ENCODE measurements around the gene SORCS2. TPM values are rescaled to one million over a fixed set of nuclear protein-coding genes. Genes with fewer than 3 reads are reported as not detected.

The SORCS2 gene
- polyA plus RNA-seq, 1 donor (not counting 4 experiments of a cell fraction or from before 2014, with no cell fraction given), result 0.09 TPM

- peak; percentile 76 for FAIRE-seq
- no peak for DNase-seq (ENCODE audit: low read depth, low spot score)
These were observed 165.9 kb downstream of the SORCS2 start for GRCh38 chr4:7358100-7358735.

GRCh38 chr4:7359400-7360062 is 167.2 kb downstream of the SORCS2 start:
- no peaks in the 10 kb centered on the region for H3K36me3 ChIP-seq (ENCODE audit: control insufficient read depth in 2 of 2, extremely low read depth in 1 of 2, insufficient read depth in 2 of 2, low read length in 2 of 2)
- FAIRE-seq (no peak), DNase-seq (ENCODE audit: low read depth, low spot score) (no peak)
- no peak overlapping the region for H3K9ac ChIP-seq (ENCODE audit: control insufficient read depth, extremely low read depth, insufficient read depth, low read length)
- dilution Hi-C loops (cut with MboI; ENCODE audit: extremely low pct_ligation_motif_present, low sequenced_read_pairs), result no loop called here
- H2AFZ ChIP-seq (ENCODE audit: control insufficient read depth, low read length), result no peak overlapping the region
- no peaks in the 10 kb centered on the region for H3K9me1 ChIP-seq (ENCODE audit: control insufficient read depth, extremely low read depth, insufficient read depth, low read length)
- H4K20me1 ChIP-seq (ENCODE audit: control insufficient read depth, extremely low read depth, insufficient read depth, low read length), result no peaks in the 10 kb centered on the region
- no peaks in the 10 kb centered on the region for H3K79me2 ChIP-seq (ENCODE audit: control insufficient read depth, insufficient read depth, low read length)
- peaks cover 6% of the 10 kb centered on the region for H3K27me3 ChIP-seq (ENCODE audit: control insufficient read depth, extremely low read depth, insufficient read depth, low read length)
- no peak overlapping the region for H3K4me2 ChIP-seq (ENCODE audit: control insufficient read depth, extremely low read depth, insufficient read depth, low read depth, low read length)
- H3K9me3 ChIP-seq (ENCODE audit: control insufficient read depth, low read depth, low read length), result peaks cover 3% of the 10 kb centered on the region
- TF ChIP-seq EZH2 (IDR thresholded peaks at IDR 0.05; ENCODE audit: low read length) (no peak), CTCF (optimal IDR thresholded peaks at IDR 0.05 in 1 of 3, IDR thresholded peaks at IDR 0.05 in 1 of 3, conservative IDR thresholded peaks at IDR 0.05 in 1 of 3; ENCODE audit: extremely low read depth in 1 of 3, insufficient read depth in 2 of 3, low read length in 3 of 3) (no peak)
- H3K4me3 ChIP-seq (ENCODE audit: control insufficient read depth in 2 of 3, extremely low read depth in 1 of 3, insufficient read depth in 2 of 3, low read depth in 1 of 3, low read length in 3 of 3), result no peak overlapping the region
- H3K4me1 ChIP-seq (ENCODE audit: control insufficient read depth, extremely low read depth, insufficient read depth, low read length), result no peaks in the 10 kb centered on the region
- H3K27ac ChIP-seq (ENCODE audit: control insufficient read depth, insufficient read depth, low read length), result no peak overlapping the region

More at GRCh38 chr4:7358100-7358735, 165.9 kb downstream of the SORCS2 start:
- H3K4me3 ChIP-seq (ENCODE audit: control insufficient read depth in 2 of 3, extremely low read depth in 1 of 3, insufficient read depth in 2 of 3, low read depth in 1 of 3, low read length in 3 of 3), result no peak overlapping the region
- TF ChIP-seq EZH2 (IDR thresholded peaks at IDR 0.05; ENCODE audit: low read length) (no peak), CTCF (optimal IDR thresholded peaks at IDR 0.05 in 1 of 3, IDR thresholded peaks at IDR 0.05 in 1 of 3, conservative IDR thresholded peaks at IDR 0.05 in 1 of 3; ENCODE audit: extremely low read depth in 1 of 3, insufficient read depth in 2 of 3, low read length in 3 of 3) (no peak)
- H3K27ac ChIP-seq (ENCODE audit: control insufficient read depth, insufficient read depth, low read length), result no peak overlapping the region
- no peaks in the 10 kb centered on the region for H3K36me3 ChIP-seq (ENCODE audit: control insufficient read depth in 2 of 2, extremely low read depth in 1 of 2, insufficient read depth in 2 of 2, low read length in 2 of 2)
- H2AFZ ChIP-seq (ENCODE audit: control insufficient read depth, low read length), result no peak overlapping the region
- H4K20me1 ChIP-seq (ENCODE audit: control insufficient read depth, extremely low read depth, insufficient read depth, low read length), result no peaks in the 10 kb centered on the region
- no peaks in the 10 kb centered on the region for H3K9me1 ChIP-seq (ENCODE audit: control insufficient read depth, extremely low read depth, insufficient read depth, low read length)
- peaks cover 3% of the 10 kb centered on the region for H3K9me3 ChIP-seq (ENCODE audit: control insufficient read depth, low read depth, low read length)
- peaks cover 9% of the 10 kb centered on the region for H3K27me3 ChIP-seq (ENCODE audit: control insufficient read depth, extremely low read depth, insufficient read depth, low read length)
- no peaks in the 10 kb centered on the region for H3K79me2 ChIP-seq (ENCODE audit: control insufficient read depth, insufficient read depth, low read length)
- no peak overlapping the region for H3K9ac ChIP-seq (ENCODE audit: control insufficient read depth, extremely low read depth, insufficient read depth, low read length)
- dilution Hi-C loops (cut with MboI; ENCODE audit: extremely low pct_ligation_motif_present, low sequenced_read_pairs), result no loop called here
- H3K4me1 ChIP-seq (ENCODE audit: control insufficient read depth, extremely low read depth, insufficient read depth, low read length), result no peaks in the 10 kb centered on the region
- H3K4me2 ChIP-seq (ENCODE audit: control insufficient read depth, extremely low read depth, insufficient read depth, low read depth, low read length), result no peak overlapping the region

Measured in keratinocyte (primary cell).